ENCODE results near the gene ZC3H11A. TPM values are rescaled to one million over a fixed set of nuclear protein-coding genes. Genes with fewer than 3 reads are reported as not detected.

Gene ZC3H11A
- total and polyA plus RNA-seq, 2 of the 13 experiments (the other 11 are each of a cell fraction or from before 2014, with no cell fraction given) = 56.9 to 59.7 TPM

DNA sequence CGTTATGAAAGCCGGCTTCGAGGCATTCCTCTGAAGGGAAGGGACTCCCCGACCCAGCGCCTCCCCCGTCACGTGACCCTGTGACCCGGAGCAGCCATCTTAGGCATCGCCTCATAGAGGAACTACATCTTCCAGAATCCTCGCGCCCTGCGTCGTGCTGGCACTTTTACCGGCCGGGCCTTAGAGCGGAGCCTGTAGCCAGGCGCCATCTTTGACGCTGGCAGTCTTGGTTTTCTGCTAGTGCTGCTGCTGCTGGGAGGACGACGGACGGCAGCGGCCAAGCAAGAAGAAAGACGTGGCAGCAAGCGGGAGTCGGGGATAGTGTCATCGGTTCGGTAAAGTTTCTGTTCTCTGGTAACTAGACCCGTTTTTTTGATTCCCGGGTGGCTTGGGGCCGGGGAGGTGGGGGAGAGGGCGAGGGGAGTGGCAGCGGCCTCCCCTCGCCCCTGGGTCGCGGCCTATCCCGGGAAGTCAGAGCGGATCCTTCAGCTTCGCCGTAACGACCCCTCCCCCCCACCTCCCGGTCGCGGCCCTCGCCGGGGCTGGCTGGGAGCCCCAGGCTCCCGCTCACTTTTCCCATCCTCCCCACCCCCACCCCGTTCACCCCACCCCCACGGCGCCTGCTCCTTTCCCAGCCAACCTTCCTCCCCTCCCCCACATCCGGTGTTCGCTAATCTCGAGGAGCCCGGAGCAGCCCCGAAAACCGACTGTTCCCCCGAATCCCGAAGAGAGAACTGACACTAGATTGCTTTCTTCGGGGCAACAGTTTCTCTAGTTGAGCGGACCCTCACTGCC, at the start of gene ZC3H11A, which contains the start of gene ZBED6 (continued):
- no peak for TF ChIP-seq ZNF3 (CRISPR knock-in tag; IDR thresholded peaks at IDR 0.05)
- no peak; the same call in 1 of the 2 replicates for TF ChIP-seq ZNF234 (CRISPR knock-in tag; conservative IDR thresholded peaks at IDR 0.05)
- TF ChIP-seq, protein P1, sequence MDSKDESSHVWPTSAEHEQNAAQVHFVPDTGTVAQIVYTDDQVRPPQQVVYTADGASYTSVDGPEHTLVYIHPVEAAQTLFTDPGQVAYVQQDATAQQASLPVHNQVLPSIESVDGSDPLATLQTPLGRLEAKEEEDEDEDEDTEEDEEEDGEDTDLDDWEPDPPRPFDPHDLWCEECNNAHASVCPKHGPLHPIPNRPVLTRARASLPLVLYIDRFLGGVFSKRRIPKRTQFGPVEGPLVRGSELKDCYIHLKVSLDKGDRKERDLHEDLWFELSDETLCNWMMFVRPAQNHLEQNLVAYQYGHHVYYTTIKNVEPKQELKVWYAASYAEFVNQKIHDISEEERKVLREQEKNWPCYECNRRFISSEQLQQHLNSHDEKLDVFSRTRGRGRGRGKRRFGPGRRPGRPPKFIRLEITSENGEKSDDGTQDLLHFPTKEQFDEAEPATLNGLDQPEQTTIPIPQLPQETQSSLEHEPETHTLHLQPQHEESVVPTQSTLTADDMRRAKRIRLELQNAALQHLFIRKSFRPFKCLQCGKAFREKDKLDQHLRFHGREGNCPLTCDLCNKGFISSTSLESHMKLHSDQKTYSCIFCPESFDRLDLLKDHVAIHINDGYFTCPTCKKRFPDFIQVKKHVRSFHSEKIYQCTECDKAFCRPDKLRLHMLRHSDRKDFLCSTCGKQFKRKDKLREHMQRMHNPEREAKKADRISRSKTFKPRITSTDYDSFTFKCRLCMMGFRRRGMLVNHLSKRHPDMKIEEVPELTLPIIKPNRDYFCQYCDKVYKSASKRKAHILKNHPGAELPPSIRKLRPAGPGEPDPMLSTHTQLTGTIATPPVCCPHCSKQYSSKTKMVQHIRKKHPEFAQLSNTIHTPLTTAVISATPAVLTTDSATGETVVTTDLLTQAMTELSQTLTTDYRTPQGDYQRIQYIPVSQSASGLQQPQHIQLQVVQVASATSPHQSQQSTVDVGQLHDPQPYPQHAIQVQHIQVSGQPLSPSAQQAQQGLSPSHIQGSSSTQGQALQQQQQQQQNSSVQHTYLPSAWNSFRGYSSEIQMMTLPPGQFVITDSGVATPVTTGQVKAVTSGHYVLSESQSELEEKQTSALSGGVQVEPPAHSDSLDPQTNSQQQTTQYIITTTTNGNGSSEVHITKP (CRISPR knock-in tag; IDR thresholded peaks at IDR 0.05; ENCODE audit: low read depth) = no peak
- TF ChIP-seq SCMH1 (CRISPR knock-in tag; IDR thresholded peaks at IDR 0.05; ENCODE audit: borderline replicate concordance) = no peak
- TF ChIP-seq, protein P2, sequence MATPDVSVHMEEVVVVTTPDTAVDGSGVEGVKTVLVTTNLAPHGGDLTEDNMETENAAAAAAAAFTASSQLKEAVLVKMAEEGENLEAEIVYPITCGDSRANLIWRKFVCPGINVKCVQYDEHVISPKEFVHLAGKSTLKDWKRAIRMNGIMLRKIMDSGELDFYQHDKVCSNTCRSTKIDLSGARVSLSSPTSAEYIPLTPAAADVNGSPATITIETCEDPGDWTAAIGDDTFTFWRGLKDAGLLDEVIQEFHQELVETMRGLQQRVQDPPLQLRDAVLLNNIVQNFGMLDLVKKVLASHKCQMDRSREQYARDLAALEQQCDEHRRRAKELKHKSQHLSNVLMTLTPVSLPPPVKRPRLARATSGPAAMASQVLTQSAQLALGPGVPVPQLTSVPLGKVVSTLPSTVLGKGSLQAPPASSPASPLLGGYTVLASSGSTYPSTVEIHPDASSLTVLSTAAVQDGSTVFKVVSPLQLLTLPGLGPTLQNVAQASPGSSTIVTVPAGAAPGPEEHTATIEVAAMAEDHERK (CRISPR knock-in tag; IDR thresholded peaks at IDR 0.05; ENCODE audit: low read depth) = peak; percentile 77
- no peak for TF ChIP-seq RBAK (CRISPR knock-in tag; IDR thresholded peaks at IDR 0.05)
- no peak for TF ChIP-seq ZNF572 (CRISPR knock-in tag; IDR thresholded peaks at IDR 0.05)
- no peak for TF ChIP-seq ZNF563 (CRISPR knock-in tag; IDR thresholded peaks at IDR 0.05)
- no peak for TF ChIP-seq RFXANK (CRISPR knock-in tag; IDR thresholded peaks at IDR 0.05)
- TF ChIP-seq, protein P3, sequence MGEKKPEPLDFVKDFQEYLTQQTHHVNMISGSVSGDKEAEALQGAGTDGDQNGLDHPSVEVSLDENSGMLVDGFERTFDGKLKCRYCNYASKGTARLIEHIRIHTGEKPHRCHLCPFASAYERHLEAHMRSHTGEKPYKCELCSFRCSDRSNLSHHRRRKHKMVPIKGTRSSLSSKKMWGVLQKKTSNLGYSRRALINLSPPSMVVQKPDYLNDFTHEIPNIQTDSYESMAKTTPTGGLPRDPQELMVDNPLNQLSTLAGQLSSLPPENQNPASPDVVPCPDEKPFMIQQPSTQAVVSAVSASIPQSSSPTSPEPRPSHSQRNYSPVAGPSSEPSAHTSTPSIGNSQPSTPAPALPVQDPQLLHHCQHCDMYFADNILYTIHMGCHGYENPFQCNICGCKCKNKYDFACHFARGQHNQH (CRISPR knock-in tag; IDR thresholded peaks at IDR 0.05) = peak; percentile 49; the same call in 1 of the 2 replicates
- TF ChIP-seq ZNF800 (CRISPR knock-in tag; IDR thresholded peaks at IDR 0.05) = no peak
- TF ChIP-seq KLF12 (CRISPR knock-in tag; IDR thresholded peaks at IDR 0.05; ENCODE audit: borderline replicate concordance) = peak; percentile 68; the same call in 1 of the 2 replicates
- TF ChIP-seq JUN (CRISPR knock-in tag; IDR thresholded peaks at IDR 0.05) = no peak
- peak; percentile 81 for TF ChIP-seq SALL2 (CRISPR knock-in tag; IDR thresholded peaks at IDR 0.05)
- TF ChIP-seq EP300 (IDR thresholded peaks at IDR 0.05; ENCODE audit: low read depth in 2 of 2, low read length in 2 of 2) = 0 out of 4 replicates have a peak, but pooled peaks of 1 of the 2 experiments have one; percentile 8
- no peak for TF ChIP-seq EP300 (CRISPR knock-in tag; IDR thresholded peaks at IDR 0.05; ENCODE audit: borderline replicate concordance)
- TF ChIP-seq SP2 (CRISPR knock-in tag; IDR thresholded peaks at IDR 0.05) = no peak
- no peak for TF ChIP-seq RFX3 (CRISPR knock-in tag; IDR thresholded peaks at IDR 0.05)
- peak; percentile 54; the same call in 1 of the 2 replicates for TF ChIP-seq HNF1B (CRISPR knock-in tag; IDR thresholded peaks at IDR 0.05)
- TF ChIP-seq TAF1 (CRISPR knock-in tag; IDR thresholded peaks at IDR 0.05) = peak; percentile 61; the same call in 1 of the 2 replicates
